PC-3 (cell line): ENCODE results near the gene TCFL5.

Source experiments
- CTCF ChIP-seq: fragments of 300-600 bp; sonication (generic); conservative IDR thresholded peaks from 2 replicates; pipeline ENCODE4 v1.5.1; 2017; ENCODE audit warnings: antibody characterized with exemption, low read depth, mild to moderate bottlenecking, low read length
- EZH2 ChIP-seq: fragments of 300-600 bp; sonication (generic); IDR thresholded peaks from one replicate; pipeline ENCODE4 v1.6.1; 2017; ENCODE audit warnings: antibody characterized with exemption, mild to moderate bottlenecking, low read length; ENCODE audit not compliant: unreplicated experiment
- EZH2phosphoT487 ChIP-seq: fragments of 300-600 bp; sonication (generic); IDR thresholded peaks from 2 replicates; pipeline ENCODE4 v1.6.1; 2018; ENCODE audit warnings: mild to moderate bottlenecking, antibody characterized with exemption, low read length, borderline replicate concordance

GRCh38 chr20:62807444-62808210, 54.0 kb downstream of the TCFL5 start:
- TF ChIP-seq CTCF (no peak), EZH2 (no peak), EZH2phosphoT487 (no peak)
